Measurements from ENCODE around the gene HOXA10. TPM values are rescaled to one million over a fixed set of nuclear protein-coding genes. Genes with fewer than 3 reads are reported as not detected.

Gene HOXA10
- total RNA-seq, 4 donors from 2014 or later = 15.7 to 28.4 (median 19.8) TPM

- peak overlapping the region; percentile 70 to 88 (median 86) for H3K27ac ChIP-seq
- TF ChIP-seq CTCF (IDR thresholded peaks at IDR 0.05) (no peak), POLR2A (IDR thresholded peaks at IDR 0.05) (no peak)
- H3K9me3 ChIP-seq = no peaks in the 10 kb centered on the region
- no peaks in the 10 kb centered on the region for H3K36me3 ChIP-seq
- H3K4me1 ChIP-seq = peaks cover 0 to 22% (median 11%) of the 10 kb centered on the region in 4 donors
- H3K4me3 ChIP-seq = peak overlapping the region; percentile 37 to 84 (median 69)
- peaks cover 0 to 16% of the 10 kb centered on the region in 2 donors for H3K27me3 ChIP-seq
- DNase-seq = peak in 2 of 3 donors; percentile 75 to 82
Observed at GRCh38 chr7:27172823-27173510, 1.2 kb downstream of the HOXA10 start.

- no peaks in the 10 kb centered on the region for H3K9me3 ChIP-seq
- peaks cover 0 to 22% (median 11%) of the 10 kb centered on the region in 4 donors for H3K4me1 ChIP-seq
- peaks cover 0 to 16% of the 10 kb centered on the region in 2 donors for H3K27me3 ChIP-seq
- no peaks in the 10 kb centered on the region for H3K36me3 ChIP-seq
- TF ChIP-seq CTCF (IDR thresholded peaks at IDR 0.05) (no peak), POLR2A (IDR thresholded peaks at IDR 0.05) (no peak)
- peak overlapping the region in 3 of 4 donors; percentile 37 to 84 (median 81) for H3K4me3 ChIP-seq
- peak overlapping the region in 3 of 4 donors; percentile 85 to 88 (median 87) for H3K27ac ChIP-seq
- peak in 2 of 3 donors; percentile 46 to 56 for DNase-seq
Observed at GRCh38 chr7:27172315-27172774, 1.8 kb downstream of the HOXA10 start.

- DNase-seq = peak in 2 of 3 donors; percentile 54 to 68
- Histone ChIP-seq H3K4me3 (peak overlapping the region in 3 of 4 donors; percentile 37 to 84 (median 81)), H3K27ac (peak overlapping the region in 3 of 4 donors; percentile 85 to 88 (median 87)), H3K4me1 (peaks cover 0 to 22% (median 11%) of the 10 kb centered on the region in 4 donors), H3K27me3 (peaks cover 0 to 16% of the 10 kb centered on the region in 2 donors), H3K9me3 (no peaks in the 10 kb centered on the region), H3K36me3 (no peaks in the 10 kb centered on the region)
- no peak for TF ChIP-seq CTCF (IDR thresholded peaks at IDR 0.05)
- TF ChIP-seq POLR2A (IDR thresholded peaks at IDR 0.05) = peak in 1 of 2 donors; percentile 16
Observed at GRCh38 chr7:27171637-27172314, 2.3 kb downstream of the HOXA10 start.

GRCh38 chr7:27171325-27171636 is 2.8 kb downstream of the HOXA10 start:
- Histone ChIP-seq H3K4me1 (peaks cover 0 to 24% (median 13%) of the 10 kb centered on the region in 4 donors), H3K9me3 (peaks cover 0 to 3% (median 0%) of the 10 kb centered on the region in 4 donors), H3K27me3 (peaks cover 0 to 21% of the 10 kb centered on the region in 2 donors), H3K36me3 (no peaks in the 10 kb centered on the region), H3K4me3 (peak overlapping the region in 2 of 4 donors; percentile 81 to 84), H3K27ac (peak overlapping the region in 3 of 4 donors; percentile 85 to 88 (median 87))
- TF ChIP-seq POLR2A (IDR thresholded peaks at IDR 0.05) (no peak), CTCF (IDR thresholded peaks at IDR 0.05) (no peak)
- peak in 2 of 3 donors; percentile 74 to 77 for DNase-seq

GRCh38 chr7:27170426-27171324 is 3.4 kb downstream of the HOXA10 start:
- Histone ChIP-seq H3K27ac (peak overlapping the region in 3 of 4 donors; percentile 85 to 89 (median 87)), H3K36me3 (no peaks in the 10 kb centered on the region), H3K9me3 (peaks cover 0 to 9% (median 0%) of the 10 kb centered on the region in 4 donors), H3K4me1 (peaks cover 0 to 28% (median 16%) of the 10 kb centered on the region in 4 donors), H3K4me3 (peak overlapping the region in 3 of 4 donors; percentile 33 to 84 (median 81)), H3K27me3 (peaks cover 0 to 22% of the 10 kb centered on the region in 2 donors)
- no peak for TF ChIP-seq POLR2A (IDR thresholded peaks at IDR 0.05)
- no peak for TF ChIP-seq CTCF (IDR thresholded peaks at IDR 0.05)
- no peak for DNase-seq
